K562 (cell line): ENCODE results near the gene KATNAL2. TPM values are rescaled to one million over a fixed set of nuclear protein-coding genes. Genes with fewer than 3 reads are reported as not detected.

Source experiments
- ATAC-seq: fragments of 200-7000 bp; cut with Tn5 transposase; 3 replicates; pipeline ENCODE4 v1.9.1; 2020; ENCODE audit warnings: moderate library complexity
- BruUV-seq: library from RNA; stranded (reverse); fragments of 400-500 nt; replicated peaks from 2 replicates; lab custom pipeline; 2021; lab: Mats Ljungman, UMichigan
- CTCF ChIA-PET: fragments of 300-600 bp; formaldehyde crosslinking; extraction: SDS; loops from one replicate; lab custom pipeline; 2021; ENCODE audit warnings: low intra/inter-chr PET ratio; lab: Yijun Ruan, JAX
- POLR2A ChIA-PET: fragments of 300-600, 350-650 bp; sonication (Branson Sonifier 250); formaldehyde crosslinking; extraction: SDS; loops from one replicate; lab custom pipeline; 2021; ENCODE audit warnings: antibody characterized with exemption, inconsistent platforms; lab: Yijun Ruan, JAX
- DNase-seq, 4 experiments: peaks; one replicate each; pipeline versions ENCODE4 v3.0.0 to v3.0.0-alpha.2; 2011 to 2018; ENCODE audit warnings: low spot score in 3 of 4, mixed read lengths in 3 of 4; ENCODE audit errors: extremely low read depth in 1 of 4
- FAIRE-seq: peaks from 2 replicates; lab custom pipeline; 2011; peaks lifted over from hg19 to GRCh38; lab: Jason Lieb, UNC
- H2AFZ ChIP-seq: 2 replicates; pipeline ENCODE4 v1.6.0; 2011; ENCODE audit warnings: low read depth, low read length, control low read depth, inconsistent platforms
- H3K27ac ChIP-seq: fragments of 200-600 bp; 3 replicates; pipeline ENCODE4 v1.8.0; 2011; ENCODE audit warnings: low read depth, mild to moderate bottlenecking, control low read depth, inconsistent platforms, low read length, moderate library complexity, mixed read lengths; ENCODE audit errors: extremely low read depth
- H3K27me3 ChIP-seq, 2 experiments: fragments of 300-600 bp in 1 of 2; 2 replicates in 1 of 2; 3 replicates in 1 of 2; pipeline versions ENCODE4 v1.6.0 to v1.8.0; 2011; ENCODE audit warnings: inconsistent platforms in 2 of 2, low read length in 2 of 2, mild to moderate bottlenecking in 1 of 2, mixed read lengths in 1 of 2, moderate library complexity in 1 of 2; ENCODE audit not compliant: control insufficient read depth in 2 of 2, insufficient read depth in 2 of 2
- H3K36me3 ChIP-seq: fragments of 300-600 bp; 3 replicates; pipeline ENCODE4 v1.8.0; 2011; ENCODE audit warnings: mild to moderate bottlenecking, low read length, inconsistent platforms; ENCODE audit not compliant: control insufficient read depth, insufficient read depth
- H3K4me1 ChIP-seq, 2 experiments: fragments of 200-600 bp in 1 of 2; replicated peaks in 1 of 2; 2 replicates in 1 of 2; 3 replicates in 1 of 2; pipeline versions ENCODE4 v1.5.1 to v1.8.0; 2011; ENCODE audit warnings: inconsistent platforms in 2 of 2, low read length in 2 of 2, mild to moderate bottlenecking in 1 of 2, mixed read lengths in 1 of 2, moderate library complexity in 1 of 2; ENCODE audit not compliant: control insufficient read depth in 2 of 2, insufficient read depth in 2 of 2
- H3K4me2 ChIP-seq: 2 replicates; pipeline ENCODE4 v1.6.1; 2011; ENCODE audit warnings: low read length, control low read depth, inconsistent platforms, mixed read lengths; ENCODE audit not compliant: insufficient read depth
- H3K4me3 ChIP-seq: fragments of 200-600 bp; sonication (generic), shearing (Covaris generic); 2 replicates; pipeline ENCODE4 v1.5.1; 2016; ENCODE audit warnings: control low read depth, inconsistent platforms
- H3K79me2 ChIP-seq: fragments of 200-600 bp; 3 replicates; pipeline ENCODE4 v1.8.0; 2011; ENCODE audit warnings: low read length, inconsistent platforms; ENCODE audit not compliant: control insufficient read depth, insufficient read depth
- H3K9ac ChIP-seq, 2 experiments: 2 replicates each; pipeline versions ENCODE4 v1.6.0 to v1.6.1; 2011; ENCODE audit warnings: low read depth in 2 of 2, low read length in 2 of 2, control low read depth in 1 of 2, inconsistent platforms in 1 of 2, mild to moderate bottlenecking in 1 of 2, mixed read lengths in 1 of 2; ENCODE audit not compliant: insufficient read depth in 1 of 2
- H3K9me1 ChIP-seq: one replicate; pipeline ENCODE4 v1.6.0; 2011; ENCODE audit warnings: inconsistent platforms, mild to moderate bottlenecking, low read length, moderate library complexity; ENCODE audit not compliant: control insufficient read depth, insufficient read depth
- H3K9me3 ChIP-seq: replicated peaks from 2 replicates; pipeline ENCODE4 v1.5.1; 2011; ENCODE audit warnings: low read depth, low read length, inconsistent platforms; ENCODE audit not compliant: control insufficient read depth, insufficient read depth
- H4K20me1 ChIP-seq: replicated peaks from 2 replicates; pipeline ENCODE4 v1.6.1; 2011; ENCODE audit warnings: low read length, inconsistent platforms, mixed read lengths; ENCODE audit not compliant: control insufficient read depth, insufficient read depth
- FIP1L1 ChIP-seq: fragments of 200-400 bp; formaldehyde crosslinking; IDR thresholded peaks from 2 replicates; pipeline ENCODE4 v1.6.1; 2018; ENCODE audit warnings: mild to moderate bottlenecking, low read depth, low read length; ENCODE audit not compliant: poor library complexity, severe bottlenecking
- OTX1 ChIP-seq: fragments of 450-650 bp; formaldehyde crosslinking; IDR thresholded peaks from 2 replicates; pipeline ENCODE4 v1.4.0; 2022; ENCODE audit warnings: mild to moderate bottlenecking
- POLR2AphosphoS2 ChIP-seq: IDR thresholded peaks from 2 replicates; pipeline ENCODE4 v1.6.1; 2012; ENCODE audit warnings: low read length, improper control_type of control experiment
- SETDB1 ChIP-seq: IDR thresholded peaks from one replicate; pipeline ENCODE4 v1.6.1; 2012; ENCODE audit warnings: low read length, control low read depth, inconsistent platforms
- SIN3B ChIP-seq: fragments of 450-650 bp; IDR thresholded peaks from 2 replicates; pipeline ENCODE4 v1.6.1; 2017; ENCODE audit warnings: low read depth, mild to moderate bottlenecking, moderate library complexity
- SRSF9 ChIP-seq: fragments of 200-400 bp; formaldehyde crosslinking; IDR thresholded peaks from 2 replicates; pipeline ENCODE4 v1.6.1; 2017; ENCODE audit warnings: low read depth, low read length, borderline replicate concordance
- ZNF3 ChIP-seq: fragments of 250-450 bp; sonication (Bioruptor Pico); IDR thresholded peaks from 2 replicates; pipeline ENCODE4 v1.5.0; 2021; ENCODE audit warnings: mild to moderate bottlenecking, moderate library complexity
- ZNF431 ChIP-seq: sonication (generic); formaldehyde crosslinking; IDR thresholded peaks from 2 replicates; pipeline ENCODE4 v1.8.0; 2022; ENCODE audit warnings: mild to moderate bottlenecking, missing genetic modification reagents
- ZNF444 ChIP-seq: fragments of 250-450 bp; sonication (Bioruptor Pico); IDR thresholded peaks from 2 replicates; pipeline ENCODE4 v1.4.0; 2020; ENCODE audit warnings: mild to moderate bottlenecking, moderate library complexity
- ZNF586 ChIP-seq: fragments of 450-650 bp; formaldehyde crosslinking; conservative IDR thresholded peaks from 2 replicates; pipeline ENCODE4 v1.4.0; 2020; ENCODE audit warnings: mild to moderate bottlenecking, moderate library complexity
- WGBS: fragments of 100-300 bp; shearing (Covaris generic); methylation state at CpG from one replicate; pipeline ENCODE4 v1.1.6; 2016; ENCODE audit warnings: low coverage, mixed read lengths; ENCODE audit not compliant: insufficient coverage; ENCODE audit errors: missing lambda C conversion rate; 5-methylcytosine and 5-hydroxymethylcytosine counted together
- in situ Hi-C: fragments of 300-500 bp; cut with MboI; formaldehyde crosslinking; loops from 4 replicates; pipeline ENCODE4 v1.15.0; 2018; ENCODE audit warnings: inconsistent platforms, mixed read lengths
- intact Hi-C: fragments of 100-400 bp; cut with micrococcal nuclease; formaldehyde crosslinking; loops from 2 replicates; pipeline ENCODE4 v1.14.2; 2022
- polyA plus RNA-seq, 8 experiments: library from polyadenylated mRNA; depleted of rRNA in 4 of 8; stranded (reverse) in 5 of 8; unstranded in 3 of 8; fragments of >200 nt; fragmentation: Nextera tagmentation in 2 of 8; fragmentation: Illumina TruSeq in 1 of 8; extraction: Ambion mirVana in 2 of 8; extraction: Trizol in 1 of 8; gene quantifications; 2 replicates each; pipeline versions ENCODE4 v1.2.1 to v1.2.3, GENCODE V29; 2011 to 2014; ENCODE audit warnings: inconsistent platforms in 1 of 8, missing spikeins in 1 of 8
- total RNA-seq, 7 experiments: library from RNA; depleted of rRNA in 6 of 7; stranded (reverse); fragments of >200 nt in 6 of 7; fragmentation: Illumina TruSeq in 2 of 7; extraction: Trizol in 2 of 7; gene quantifications; 2 replicates each; pipeline versions ENCODE4 v1.2.1 to v1.2.3, GENCODE V29; 2011 to 2021; ENCODE audit warnings: low replicate concordance in 1 of 7
- TF ChIP-seq, protein P1 (sequence below): fragments of 150-350 bp; conservative IDR thresholded peaks from 2 replicates; pipeline ENCODE4 v1.6.1; 2014; ENCODE audit warnings: low read length
- TF ChIP-seq, protein P2 (sequence below): fragments of 450-650 bp; formaldehyde crosslinking; IDR thresholded peaks from 2 replicates; pipeline ENCODE4 v1.4.0; 2020; ENCODE audit warnings: mild to moderate bottlenecking, moderate library complexity

KATNAL2 gene
- total and polyA plus RNA-seq, 9 of the 15 experiments (the other 6 are each of a cell fraction or from before 2014, with no cell fraction given), result 0.08 to 1.2 (median 0.48) TPM

DNA sequence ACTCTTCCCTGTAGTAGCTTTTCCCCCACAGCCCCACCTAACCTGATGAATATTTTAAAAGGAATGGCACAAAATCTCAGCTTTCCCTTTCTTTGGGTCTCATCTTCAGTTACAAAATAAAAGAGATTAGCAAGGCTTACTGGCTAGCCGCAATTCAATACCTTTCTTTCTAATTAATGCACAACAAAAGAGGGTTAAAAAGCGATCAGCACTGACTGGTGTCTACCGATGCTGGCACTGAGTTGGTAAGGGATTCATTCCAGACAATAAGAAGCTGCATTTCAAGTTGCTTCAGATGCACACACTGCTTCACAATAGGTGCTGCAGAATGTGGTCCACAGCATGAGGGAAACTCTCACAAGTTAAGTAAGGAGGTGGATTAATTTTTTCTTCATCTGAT, 191.0 kb downstream of the KATNAL2 start:
- no peak overlapping the region for H3K4me2 ChIP-seq
- no peak for TF ChIP-seq SIN3B
- TF ChIP-seq POLR2AphosphoS2, result no peak
- TF ChIP-seq OTX1, result no peak
- no peak for TF ChIP-seq ZNF3 (CRISPR knock-in tag)
- no peak for TF ChIP-seq SETDB1
- no peak for TF ChIP-seq SRSF9
- no peak for TF ChIP-seq ZNF586 (CRISPR knock-in tag)
- TF ChIP-seq ZNF444 (CRISPR knock-in tag), result no peak
- no peak for TF ChIP-seq FIP1L1
- TF ChIP-seq, protein P1, sequence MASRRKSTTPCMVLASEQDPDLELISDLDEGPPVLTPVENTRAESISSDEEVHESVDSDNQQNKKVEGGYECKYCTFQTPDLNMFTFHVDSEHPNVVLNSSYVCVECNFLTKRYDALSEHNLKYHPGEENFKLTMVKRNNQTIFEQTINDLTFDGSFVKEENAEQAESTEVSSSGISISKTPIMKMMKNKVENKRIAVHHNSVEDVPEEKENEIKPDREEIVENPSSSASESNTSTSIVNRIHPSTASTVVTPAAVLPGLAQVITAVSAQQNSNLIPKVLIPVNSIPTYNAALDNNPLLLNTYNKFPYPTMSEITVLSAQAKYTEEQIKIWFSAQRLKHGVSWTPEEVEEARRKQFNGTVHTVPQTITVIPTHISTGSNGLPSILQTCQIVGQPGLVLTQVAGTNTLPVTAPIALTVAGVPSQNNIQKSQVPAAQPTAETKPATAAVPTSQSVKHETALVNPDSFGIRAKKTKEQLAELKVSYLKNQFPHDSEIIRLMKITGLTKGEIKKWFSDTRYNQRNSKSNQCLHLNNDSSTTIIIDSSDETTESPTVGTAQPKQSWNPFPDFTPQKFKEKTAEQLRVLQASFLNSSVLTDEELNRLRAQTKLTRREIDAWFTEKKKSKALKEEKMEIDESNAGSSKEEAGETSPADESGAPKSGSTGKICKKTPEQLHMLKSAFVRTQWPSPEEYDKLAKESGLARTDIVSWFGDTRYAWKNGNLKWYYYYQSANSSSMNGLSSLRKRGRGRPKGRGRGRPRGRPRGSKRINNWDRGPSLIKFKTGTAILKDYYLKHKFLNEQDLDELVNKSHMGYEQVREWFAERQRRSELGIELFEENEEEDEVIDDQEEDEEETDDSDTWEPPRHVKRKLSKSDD, result no peak
- no peak for TF ChIP-seq ZNF431
- TF ChIP-seq, protein P2, sequence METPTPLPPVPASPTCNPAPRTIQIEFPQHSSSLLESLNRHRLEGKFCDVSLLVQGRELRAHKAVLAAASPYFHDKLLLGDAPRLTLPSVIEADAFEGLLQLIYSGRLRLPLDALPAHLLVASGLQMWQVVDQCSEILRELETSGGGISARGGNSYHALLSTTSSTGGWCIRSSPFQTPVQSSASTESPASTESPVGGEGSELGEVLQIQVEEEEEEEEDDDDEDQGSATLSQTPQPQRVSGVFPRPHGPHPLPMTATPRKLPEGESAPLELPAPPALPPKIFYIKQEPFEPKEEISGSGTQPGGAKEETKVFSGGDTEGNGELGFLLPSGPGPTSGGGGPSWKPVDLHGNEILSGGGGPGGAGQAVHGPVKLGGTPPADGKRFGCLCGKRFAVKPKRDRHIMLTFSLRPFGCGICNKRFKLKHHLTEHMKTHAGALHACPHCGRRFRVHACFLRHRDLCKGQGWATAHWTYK (CRISPR knock-in tag), result no peak
- H3K79me2 ChIP-seq, result no peaks in the 10 kb centered on the region
- H3K9me1 ChIP-seq, result no peaks in the 10 kb centered on the region
- no TSS peak for BruUV-seq
- no peak overlapping the region for H2AFZ ChIP-seq
- intact Hi-C loops (no loop called here), in situ Hi-C loops (no loop called here)
- H3K4me1 ChIP-seq, result no peaks in the 10 kb centered on the region
- POLR2A ChIA-PET, result no interaction called here
- no peak for FAIRE-seq
- H3K36me3 ChIP-seq, result peaks cover 41% of the 10 kb centered on the region; the same call in 2 of the 3 replicates
- WGBS, result 97% methylated on average over 3 of the region's 3 CpGs
- no peak overlapping the region for H3K27ac ChIP-seq
- no peaks in the 10 kb centered on the region for H4K20me1 ChIP-seq
- ATAC-seq, result no peak
- H3K9ac ChIP-seq, result no peak overlapping the region
- H3K27me3 ChIP-seq, result no peaks in the 10 kb centered on the region
- H3K4me3 ChIP-seq, result no peak overlapping the region
- no peaks in the 10 kb centered on the region for H3K9me3 ChIP-seq
- no peak for DNase-seq
- CTCF ChIA-PET, result no interaction called here
